Tibial artery (tissue), 4 donors: ENCODE measurements around the gene IER2.

Experiments used
- DNase-seq, 2 donors: peaks; one replicate each; pipeline ENCODE4 v3.0.0-alpha.2; 2019
- H3K27ac ChIP-seq, 2 donors: fragments of 200-600 bp; sonication (generic) in 1 of 2; 1 replicate in 1 of 2; 2 replicates in 1 of 2; pipeline ENCODE4 v1.5.1; 2018 to 2019; ENCODE audit warnings: mild to moderate bottlenecking in 1 of 2
- H3K27me3 ChIP-seq, 2 donors: fragments of 200-600 bp; sonication (generic) in 1 of 2; one replicate each; pipeline versions ENCODE4 v1.5.1 to v1.6.0; 2016 to 2019
- H3K36me3 ChIP-seq, 3 donors: fragments of 200-600 bp; sonication (generic) in 2 of 3; one replicate each; pipeline ENCODE4 v1.5.1; 2016 to 2019; ENCODE audit warnings: mild to moderate bottlenecking in 2 of 3
- H3K4me1 ChIP-seq, 4 donors: fragments of 200-600 bp; sonication (generic) in 2 of 4; 1 replicate in 3 of 4; 2 replicates in 1 of 4; pipeline ENCODE4 v1.5.1; 2016 to 2019
- H3K4me3 ChIP-seq, 2 donors: fragments of 200-600 bp; sonication (generic) in 1 of 2; 1 replicate in 1 of 2; 2 replicates in 1 of 2; pipeline ENCODE4 v1.5.1; 2018 to 2019; ENCODE audit warnings: mild to moderate bottlenecking in 2 of 2
- H3K9me3 ChIP-seq, 3 donors: fragments of 200-600 bp; sonication (generic) in 1 of 3; one replicate each; pipeline ENCODE4 v1.5.1; 2016 to 2019
- intact Hi-C: fragments of 100-400 bp; cut with DNase I; formaldehyde crosslinking; loops from one replicate; pipeline ENCODE4 v1.15.0; 2023; ENCODE audit warnings: low total_unique reads
- TF ChIP-seq, protein P1 (sequence below), 2 experiments: fragments of 200-600 bp in 1 of 2; fragments of 450-650 bp in 1 of 2; IDR thresholded peaks; one replicate each; pipeline ENCODE4 v1.5.1; 2017 to 2019; ENCODE audit warnings: antibody characterized with exemption in 2 of 2, mild to moderate bottlenecking in 1 of 2, moderate library complexity in 1 of 2

Gene IER2

DNA sequence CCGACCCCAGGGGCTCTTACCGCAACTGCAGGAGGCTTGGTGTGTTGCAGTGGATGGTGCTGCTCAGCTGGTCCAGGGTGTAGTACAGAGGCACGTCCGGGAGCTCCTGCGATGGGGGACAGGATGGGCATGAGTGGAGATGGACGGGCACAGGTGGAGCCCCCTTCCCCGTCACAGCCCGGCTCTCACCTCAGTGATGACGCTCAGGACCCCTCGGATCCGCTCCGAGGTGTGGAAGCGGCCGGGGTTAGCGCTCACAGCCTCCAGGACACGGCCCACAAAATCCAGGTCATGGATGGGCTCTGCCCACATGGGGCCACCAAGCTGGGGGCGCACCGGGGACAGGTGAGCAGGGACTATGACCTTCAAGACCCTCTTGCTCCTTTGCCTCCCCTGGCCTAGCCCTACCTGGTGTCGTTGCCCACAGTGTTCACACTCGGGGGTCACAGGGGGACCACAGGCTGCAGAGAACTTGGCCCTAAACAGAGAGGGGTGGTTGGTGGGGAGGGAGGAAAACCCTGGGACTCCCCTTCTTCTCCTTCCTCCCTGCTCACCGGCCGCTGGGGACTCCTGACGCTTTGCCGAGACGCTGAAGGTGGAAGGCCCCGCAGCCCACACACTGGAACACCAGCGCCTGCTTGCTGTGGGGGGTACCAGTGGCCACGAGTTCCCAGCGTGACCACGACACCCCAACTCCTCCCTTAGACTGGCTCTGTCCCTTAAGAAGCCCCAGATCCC, 40.7 kb upstream of the IER2 start:
- peaks cover 0 to 75% (median 43%) of the 10 kb centered on the region in 3 donors for H3K36me3 ChIP-seq

DNA sequence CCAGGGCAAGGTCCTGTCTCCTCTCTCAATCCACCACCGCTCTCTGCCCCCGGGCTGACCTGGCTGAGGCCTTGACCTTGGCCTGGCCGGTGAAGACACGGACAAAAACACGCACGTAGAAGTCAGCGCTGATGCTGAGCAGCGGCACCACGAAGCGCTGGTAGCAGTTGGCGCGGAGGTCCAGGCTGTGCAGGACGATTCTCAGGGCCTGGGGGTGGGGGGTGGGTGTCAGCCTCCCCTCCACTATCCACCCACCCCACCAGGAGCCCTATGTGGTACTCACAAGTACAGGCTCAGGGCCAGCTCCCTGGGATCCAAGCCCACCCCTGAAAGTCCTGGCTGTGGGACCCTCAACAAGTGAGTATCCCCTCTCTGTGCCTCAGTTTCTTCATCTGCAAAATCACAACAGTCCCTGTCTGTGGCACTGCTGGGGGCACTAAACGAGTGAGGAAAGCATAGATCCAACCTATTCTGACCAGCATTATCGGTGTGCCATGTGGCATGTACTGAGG, 40.1 kb upstream of the IER2 start:
- Histone ChIP-seq H3K27ac (no peak overlapping the region), H3K36me3 (peaks cover 0 to 75% (median 43%) of the 10 kb centered on the region in 3 donors), H3K27me3 (no peaks in the 10 kb centered on the region), H3K4me3 (no peak overlapping the region), H3K9me3 (no peaks in the 10 kb centered on the region), H3K4me1 (peaks cover 0 to under 1% (median under 1%) of the 10 kb centered on the region in 4 donors)
- intact Hi-C loops = no loop called here
- TF ChIP-seq, protein P1, sequence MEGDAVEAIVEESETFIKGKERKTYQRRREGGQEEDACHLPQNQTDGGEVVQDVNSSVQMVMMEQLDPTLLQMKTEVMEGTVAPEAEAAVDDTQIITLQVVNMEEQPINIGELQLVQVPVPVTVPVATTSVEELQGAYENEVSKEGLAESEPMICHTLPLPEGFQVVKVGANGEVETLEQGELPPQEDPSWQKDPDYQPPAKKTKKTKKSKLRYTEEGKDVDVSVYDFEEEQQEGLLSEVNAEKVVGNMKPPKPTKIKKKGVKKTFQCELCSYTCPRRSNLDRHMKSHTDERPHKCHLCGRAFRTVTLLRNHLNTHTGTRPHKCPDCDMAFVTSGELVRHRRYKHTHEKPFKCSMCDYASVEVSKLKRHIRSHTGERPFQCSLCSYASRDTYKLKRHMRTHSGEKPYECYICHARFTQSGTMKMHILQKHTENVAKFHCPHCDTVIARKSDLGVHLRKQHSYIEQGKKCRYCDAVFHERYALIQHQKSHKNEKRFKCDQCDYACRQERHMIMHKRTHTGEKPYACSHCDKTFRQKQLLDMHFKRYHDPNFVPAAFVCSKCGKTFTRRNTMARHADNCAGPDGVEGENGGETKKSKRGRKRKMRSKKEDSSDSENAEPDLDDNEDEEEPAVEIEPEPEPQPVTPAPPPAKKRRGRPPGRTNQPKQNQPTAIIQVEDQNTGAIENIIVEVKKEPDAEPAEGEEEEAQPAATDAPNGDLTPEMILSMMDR (IDR thresholded peaks at IDR 0.05) = no peak
- DNase-seq = no peak

More for the DNA sequence above, 40.7 kb upstream of the IER2 start:
- intact Hi-C loops = no loop called here
- no peak overlapping the region for H3K27ac ChIP-seq
- H3K27me3 ChIP-seq = no peaks in the 10 kb centered on the region
- H3K9me3 ChIP-seq = no peaks in the 10 kb centered on the region
- TF ChIP-seq, protein P1 (IDR thresholded peaks at IDR 0.05) = no peak
- H3K4me3 ChIP-seq = no peak overlapping the region
- H3K4me1 ChIP-seq = peaks cover 0 to 6% (median 0%) of the 10 kb centered on the region in 4 donors
- no peak for DNase-seq

DNA sequence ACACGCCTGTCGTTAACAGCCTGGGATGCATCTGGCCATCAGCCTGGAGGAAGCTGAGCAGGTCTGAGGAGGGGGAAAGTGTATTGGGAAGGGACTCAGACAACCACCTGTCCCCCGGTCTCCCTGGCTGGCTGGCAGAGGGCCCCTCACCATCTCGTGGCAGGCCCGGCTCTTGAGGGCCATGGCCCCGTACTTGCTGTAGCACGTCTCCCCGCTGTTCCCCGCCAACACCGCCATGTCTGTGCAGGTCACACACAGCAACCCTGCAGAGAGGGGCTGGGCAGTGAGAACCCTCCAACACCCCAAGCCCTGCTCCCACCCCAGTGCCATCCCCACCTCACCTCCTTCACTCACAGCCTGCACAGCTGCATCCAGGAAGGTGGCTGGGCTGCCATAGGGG, 37.7 kb upstream of the IER2 start:
- Histone ChIP-seq H3K4me3 (no peak overlapping the region), H3K36me3 (peaks cover 0 to 67% (median 34%) of the 10 kb centered on the region in 3 donors), H3K27ac (no peak overlapping the region), H3K4me1 (peaks cover 0 to 17% (median 11%) of the 10 kb centered on the region in 4 donors), H3K9me3 (no peaks in the 10 kb centered on the region), H3K27me3 (no peaks in the 10 kb centered on the region)
- intact Hi-C loops = no loop called here
- DNase-seq = no peak
- TF ChIP-seq, protein P1 (IDR thresholded peaks at IDR 0.05) = no peak

DNA sequence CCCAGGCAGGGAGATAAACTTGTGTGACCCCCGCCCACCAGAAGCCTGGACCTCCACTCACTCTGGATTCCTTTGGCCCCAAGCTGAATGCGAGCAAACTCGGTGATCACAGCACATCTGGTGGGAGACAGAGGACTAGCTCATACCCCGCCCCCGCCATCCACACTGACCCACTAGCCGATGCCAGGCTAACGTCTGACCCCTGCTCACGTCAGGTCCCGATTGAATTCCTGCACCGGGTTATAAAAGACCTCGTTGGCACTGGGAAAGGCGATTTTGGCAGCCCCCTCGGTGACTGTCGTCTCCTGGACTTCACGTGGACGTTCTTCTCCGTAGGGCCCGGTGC, 34.3 kb upstream of the IER2 start:
- no peaks in the 10 kb centered on the region for H3K9me3 ChIP-seq
- peaks cover 0 to 36% (median 20%) of the 10 kb centered on the region in 3 donors for H3K36me3 ChIP-seq
- H3K27me3 ChIP-seq = no peaks in the 10 kb centered on the region
- intact Hi-C loops = no loop called here
- no peak for DNase-seq
- peak overlapping the region; percentile 70 to 98 for H3K4me3 ChIP-seq
- TF ChIP-seq, protein P1 (IDR thresholded peaks at IDR 0.05) = no peak
- peaks cover 0 to 42% (median 31%) of the 10 kb centered on the region in 4 donors for H3K4me1 ChIP-seq
- H3K27ac ChIP-seq = peak overlapping the region; percentile 61 to 70

DNA sequence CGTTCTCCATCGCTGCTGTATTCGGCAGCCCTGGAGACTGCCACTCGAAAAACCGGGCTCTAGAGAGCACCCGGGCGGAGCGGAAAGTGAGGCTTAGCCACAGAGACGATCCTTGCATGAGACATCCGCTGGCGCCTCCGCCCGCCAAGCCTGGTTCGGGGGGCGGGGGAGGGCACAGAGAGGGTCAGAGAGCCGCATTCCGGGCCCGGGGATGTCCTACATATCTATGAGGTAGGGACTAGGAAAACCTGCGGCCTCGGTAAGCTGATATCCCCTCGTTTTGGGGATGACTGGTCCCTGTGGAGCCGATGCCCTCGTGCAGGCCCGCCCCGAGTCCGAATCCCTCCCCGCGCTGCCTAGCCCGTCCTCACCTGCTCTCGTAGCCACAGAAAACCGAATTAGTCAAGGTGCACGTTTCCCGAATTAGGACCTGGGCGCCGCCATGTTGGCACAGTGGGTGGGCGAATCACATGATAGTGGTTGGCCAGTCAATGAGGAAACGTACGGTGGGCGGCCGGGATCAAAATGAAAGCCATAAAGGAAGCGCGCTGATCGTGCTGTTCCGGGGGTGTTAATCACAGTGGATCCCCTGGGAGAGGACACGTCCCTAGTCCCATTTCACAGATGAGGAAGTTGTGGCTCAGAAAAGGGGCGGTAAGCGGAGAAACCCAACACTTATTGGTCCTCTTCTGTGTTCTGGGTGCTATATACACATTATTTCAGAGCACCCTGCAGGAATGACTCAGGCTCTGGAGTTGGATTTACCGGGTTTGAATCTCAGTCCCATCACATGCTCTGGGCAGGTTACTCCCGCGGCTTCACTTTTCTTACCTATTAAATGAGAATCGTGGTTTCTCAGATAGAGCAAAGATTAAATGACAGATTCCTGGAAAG, 33.7 kb upstream of the IER2 start, which contains the start of gene TRMT1:
Gene TRMT1, minus strand, starts transcription at position 459 of the 894 bp plus-strand sequence. Its CDS starts 341 bp downstream, at position 118.
- no peaks in the 10 kb centered on the region for H3K9me3 ChIP-seq
- H3K27ac ChIP-seq = peak within 1 kb of the TSS; percentile 61 to 70
- H3K36me3 ChIP-seq = peaks cover 0 to 36% (median 20%) of the 10 kb centered on the region in 3 donors
- H3K4me3 ChIP-seq = peak within 1 kb of the TSS; percentile 70 to 98
- intact Hi-C loops = no loop called here
- DNase-seq = peak; percentile 94
- peaks cover 0 to 42% (median 31%) of the 10 kb centered on the region in 4 donors for H3K4me1 ChIP-seq
- H3K27me3 ChIP-seq = no peaks in the 10 kb centered on the region
- TF ChIP-seq, protein P1 (IDR thresholded peaks at IDR 0.05) = no peak
